ENCODE results near the gene TMEM167A. TPM values are rescaled to one million over a fixed set of nuclear protein-coding genes. Genes with fewer than 3 reads are reported as not detected.

Gene TMEM167A
- total and polyA plus RNA-seq, 2 of the 8 experiments (the other 6 are each of a cell fraction or from before 2014, with no cell fraction given) = 50.6 to 178 TPM

- TF ChIP-seq RXRA (IDR thresholded peaks at IDR 0.05; ENCODE audit: insufficient read depth, low read depth, low read length) (no peak), NANOG (IDR thresholded peaks at IDR 0.05; ENCODE audit: insufficient read depth, low read depth, low read length, poor library complexity, severe bottlenecking) (no peak), SP4 (IDR thresholded peaks at IDR 0.05; ENCODE audit: low read length) (no peak), CHD2 (IDR thresholded peaks at IDR 0.05; ENCODE audit: low read length) (no peak)
These were observed 41.3 kb upstream of the TMEM167A start (continued) for GRCh38 chr5:83118471-83118870.

Data from H1 (cell line).